DMS114 treated with DMSO at 0.1 percent for 48 hours (cell line): ENCODE data around the gene TBC1D2B.
"Not testable (repeated sequence)": the region's sequence is repeated elsewhere in the genome, so short reads cannot be mapped to it uniquely, and the experiment has no call there.

ENCODE experiments used
- DNase-seq: peaks from one replicate; lab custom pipeline; 2025; ENCODE audit not compliant: unreplicated experiment; lab: John Stamatoyannopoulos, UW

The TBC1D2B gene

DNA sequence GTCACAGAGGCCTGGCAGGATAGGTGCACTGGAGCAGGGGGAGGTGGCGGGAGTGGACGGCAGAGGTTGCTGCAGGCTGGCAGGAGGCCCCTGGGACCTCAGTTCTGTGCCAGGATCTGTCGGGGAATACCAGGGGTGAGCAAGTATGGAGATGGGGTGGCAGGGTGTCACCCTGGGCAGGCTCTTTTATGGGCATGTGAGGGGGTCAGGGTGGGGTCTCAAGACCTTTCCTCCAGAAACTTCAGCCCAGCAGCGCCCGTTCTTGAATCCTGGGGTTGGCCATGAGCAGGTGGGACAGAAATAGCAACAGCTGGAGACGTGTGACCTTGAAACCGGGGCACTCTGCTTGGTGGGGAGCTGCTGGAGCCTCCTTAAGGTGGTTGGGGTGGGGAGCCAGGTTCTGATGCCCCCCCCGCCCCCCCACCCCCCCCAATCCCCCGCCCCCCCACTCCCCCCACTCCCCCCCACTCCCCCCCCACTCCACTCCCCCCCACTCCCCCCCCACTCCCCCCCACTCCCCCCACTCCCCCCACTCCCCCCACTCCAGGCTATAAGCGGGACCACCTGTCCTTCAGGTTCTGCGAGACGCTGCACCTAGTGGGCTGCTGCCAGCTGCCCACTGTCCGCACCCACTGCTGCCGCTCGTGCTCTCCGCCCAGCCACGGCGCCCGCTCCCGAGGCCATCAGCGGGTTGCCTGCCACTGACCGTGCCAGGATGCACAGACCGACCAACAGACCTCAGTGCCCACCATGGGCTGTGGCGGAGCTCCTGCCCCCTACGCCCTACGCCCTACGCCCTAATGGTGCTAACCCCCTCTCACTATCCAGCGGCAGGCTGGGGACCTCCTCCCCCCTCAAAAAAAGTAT is 84.9 kb downstream of the TBC1D2B start:
- no peak for DNase-seq

- not testable (repeated sequence) for DNase-seq
These were observed 85.8 kb downstream of the TBC1D2B start for GRCh38 chr15:77991658-77992201.

DNA sequence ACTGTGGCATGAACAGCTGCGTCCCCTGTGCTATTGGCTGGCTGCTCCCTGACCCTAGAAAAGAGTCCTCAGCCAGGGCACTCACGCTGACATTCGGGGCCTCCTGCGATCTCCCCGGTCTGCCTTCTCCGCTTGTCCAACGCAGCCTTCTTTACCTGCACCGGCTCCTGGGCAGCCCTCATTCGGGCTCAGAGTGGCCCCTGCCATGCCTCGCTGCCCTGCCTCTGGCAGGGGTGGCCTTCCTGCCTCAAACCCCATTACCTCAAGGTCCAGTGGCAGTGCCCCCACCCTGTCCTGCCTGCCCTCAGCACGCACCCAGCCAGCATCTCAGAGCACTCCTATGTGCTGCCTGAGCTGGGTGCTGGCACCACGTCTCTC is 86.5 kb downstream of the TBC1D2B start:
- DNase-seq = no peak

- DNase-seq = no peak
These were observed 88.0 kb downstream of the TBC1D2B start for GRCh38 chr15:77989296-77990143.

- no peak for DNase-seq
These were observed 88.9 kb downstream of the TBC1D2B start for GRCh38 chr15:77988347-77989295.

GRCh38 chr15:77987765-77988136 is 89.8 kb downstream of the TBC1D2B start:
- DNase-seq = not testable (repeated sequence)

DNA sequence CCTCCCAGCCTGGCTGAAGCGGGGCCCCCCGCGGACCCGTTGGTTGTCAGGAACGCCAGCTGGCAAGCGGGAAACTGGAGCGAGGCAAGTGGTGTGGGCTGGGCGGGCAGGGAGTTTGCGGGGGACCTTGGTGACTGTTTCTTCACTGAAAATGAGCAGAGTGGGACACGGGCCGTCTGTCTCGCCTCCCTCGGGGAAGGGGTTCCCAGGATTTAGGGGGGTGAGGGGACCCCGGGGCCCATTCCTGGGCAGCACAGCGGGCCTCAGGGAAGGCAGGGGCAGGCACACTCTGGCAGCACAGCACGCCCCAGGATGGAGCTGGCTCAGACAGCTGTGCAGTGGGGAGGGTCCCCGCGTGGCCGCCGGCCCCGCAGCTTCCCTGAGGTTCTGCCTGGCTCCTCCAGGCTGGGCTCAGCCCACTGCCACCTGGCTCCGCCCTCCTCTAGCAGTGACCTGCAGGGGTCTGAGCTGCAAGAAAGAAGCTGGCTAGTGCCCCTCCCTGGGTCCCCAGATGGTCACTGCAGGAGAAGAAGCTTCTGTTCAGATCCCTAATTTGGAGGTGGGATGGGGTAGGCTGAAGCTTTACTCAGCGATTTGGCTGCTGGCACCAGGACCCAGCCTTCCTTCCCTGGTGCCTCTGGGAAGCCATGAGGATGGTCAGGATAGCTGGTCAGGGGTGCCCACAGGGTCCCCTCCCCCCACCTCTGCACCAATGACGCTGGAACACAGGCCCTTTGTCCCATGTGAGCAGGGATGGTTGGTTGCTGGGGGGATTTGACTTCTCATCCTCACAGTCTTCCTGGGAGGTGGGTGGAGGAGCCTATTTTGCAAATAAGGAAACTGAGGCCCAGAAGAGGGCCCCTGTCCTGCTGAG is 90.4 kb downstream of the TBC1D2B start:
- no peak for DNase-seq

DNA sequence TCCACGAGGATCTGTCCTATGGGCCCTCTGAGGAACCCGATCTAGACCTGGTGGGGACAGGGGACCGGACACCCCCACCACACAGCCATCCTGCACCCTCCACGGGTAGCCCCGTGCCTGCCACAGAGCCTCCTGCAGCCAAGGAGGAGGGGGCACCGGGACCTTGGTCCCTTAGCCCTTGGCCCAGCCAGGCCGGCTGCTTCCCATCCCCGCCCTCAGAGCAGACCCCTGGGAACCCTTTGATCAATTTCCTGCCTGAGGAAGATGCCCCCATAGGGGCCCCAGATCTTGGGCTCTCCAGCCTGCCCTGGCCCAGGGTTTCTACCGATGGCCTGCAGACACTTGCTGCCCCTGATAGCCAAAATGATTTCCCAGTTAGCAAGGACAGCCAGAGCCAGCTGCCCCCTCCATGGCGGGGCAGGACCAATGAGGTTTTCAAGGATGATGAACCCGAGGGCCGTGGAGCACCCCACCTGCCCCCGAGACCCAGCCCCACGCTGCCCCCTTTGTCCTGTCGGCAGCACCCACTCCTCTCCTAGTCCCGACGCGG is 91.5 kb downstream of the TBC1D2B start:
- no peak for DNase-seq

- DNase-seq = no peak
These were observed 92.2 kb downstream of the TBC1D2B start for GRCh38 chr15:77985031-77985930.

DNA sequence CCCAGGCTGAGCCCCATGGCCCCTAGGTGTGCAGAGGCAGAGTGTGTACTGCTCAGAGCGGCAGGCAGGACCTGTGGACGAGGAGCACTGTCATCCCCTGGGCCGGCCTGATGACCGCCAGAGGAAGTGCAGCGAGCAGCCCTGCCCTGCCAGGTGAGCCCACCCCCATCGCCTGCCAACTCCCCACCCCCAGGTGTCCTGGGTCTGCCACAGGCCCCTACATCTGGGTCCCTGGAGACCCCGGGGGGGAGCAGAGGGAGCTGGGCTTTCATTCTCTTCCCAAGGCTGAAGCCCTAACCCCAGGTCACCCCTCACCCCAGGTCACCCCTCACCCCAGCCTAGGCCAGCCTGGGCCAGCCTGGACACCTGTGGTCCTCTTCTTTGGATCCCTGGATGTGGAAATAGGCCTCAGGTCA is 93.1 kb downstream of the TBC1D2B start:
- no peak for DNase-seq

GRCh38 chr15:77983708-77984445 is 93.6 kb downstream of the TBC1D2B start:
- DNase-seq = no peak

DNA sequence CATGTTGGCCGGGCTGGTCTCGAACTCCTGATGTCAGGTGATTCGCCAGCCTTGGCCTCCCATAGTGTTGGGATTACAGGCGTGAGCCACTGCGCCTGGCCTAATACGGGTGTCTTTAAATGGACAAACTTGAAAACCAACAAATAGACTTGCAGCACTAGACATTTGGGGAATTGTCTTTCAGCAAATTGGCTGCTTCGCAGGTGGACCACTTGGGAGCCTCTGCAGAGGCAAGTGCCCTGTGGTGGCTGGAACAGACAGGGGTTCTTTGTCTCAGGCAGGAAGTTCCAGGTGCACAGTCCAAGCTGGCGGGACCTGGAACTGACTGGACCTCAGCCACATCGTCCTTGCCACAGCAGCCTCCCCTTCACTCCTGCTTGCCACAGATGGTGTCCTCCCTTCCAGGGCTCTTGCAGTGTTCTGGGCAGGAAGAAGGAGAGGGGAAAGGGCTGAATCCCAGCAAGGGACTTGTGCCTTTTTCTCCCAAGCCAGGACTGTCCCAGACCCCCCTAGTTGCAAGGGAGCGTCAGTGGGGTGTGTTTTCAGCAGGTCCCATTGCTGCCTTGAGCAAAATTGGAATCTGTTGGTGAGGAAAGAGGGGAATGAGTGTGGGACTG is 94.3 kb downstream of the TBC1D2B start:
- DNase-seq = no peak

- no peak for DNase-seq
These were observed 95.4 kb downstream of the TBC1D2B start for GRCh38 chr15:77982127-77982490.

DNA sequence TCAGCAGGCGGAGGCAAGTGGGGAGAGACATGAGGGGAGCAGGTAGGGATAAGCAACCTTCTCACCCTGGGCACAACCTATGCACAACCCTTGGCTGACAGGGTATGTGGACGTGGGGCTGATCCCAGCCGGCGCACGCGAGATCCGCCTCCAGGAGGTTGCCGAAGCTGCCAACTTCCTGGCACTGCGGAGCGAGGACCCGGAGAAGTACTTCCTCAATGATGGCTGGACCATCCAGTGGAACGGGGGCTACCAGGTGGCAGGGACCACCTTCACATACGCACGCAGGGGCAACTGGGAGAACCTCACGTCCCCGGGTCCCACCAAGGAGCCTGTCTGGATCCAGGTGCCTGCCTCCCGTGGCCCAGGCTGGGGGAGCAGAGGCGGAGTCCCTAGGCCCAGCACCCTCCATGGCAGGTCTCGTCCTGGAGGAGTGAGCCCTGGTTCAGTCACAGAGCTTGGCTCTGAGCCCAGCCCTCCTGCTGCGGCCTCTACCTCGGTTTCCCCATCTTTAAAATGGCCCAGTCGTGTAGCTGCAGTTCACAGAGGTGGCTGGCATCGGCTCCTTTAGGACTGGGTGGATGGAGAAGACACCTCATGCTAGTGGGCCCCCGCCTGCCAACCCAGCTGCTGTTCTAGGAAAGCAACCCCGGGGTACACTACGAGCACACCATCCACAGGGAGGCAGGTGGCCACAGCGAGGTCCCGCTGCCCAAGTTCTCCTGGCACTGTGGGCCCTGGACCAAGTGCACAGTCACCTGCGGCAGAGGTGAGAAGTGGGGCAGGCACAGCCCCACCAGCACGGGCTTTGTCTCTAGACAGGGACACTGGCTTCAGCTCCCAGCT is 96.0 kb downstream of the TBC1D2B start:
- no peak for DNase-seq

DNA sequence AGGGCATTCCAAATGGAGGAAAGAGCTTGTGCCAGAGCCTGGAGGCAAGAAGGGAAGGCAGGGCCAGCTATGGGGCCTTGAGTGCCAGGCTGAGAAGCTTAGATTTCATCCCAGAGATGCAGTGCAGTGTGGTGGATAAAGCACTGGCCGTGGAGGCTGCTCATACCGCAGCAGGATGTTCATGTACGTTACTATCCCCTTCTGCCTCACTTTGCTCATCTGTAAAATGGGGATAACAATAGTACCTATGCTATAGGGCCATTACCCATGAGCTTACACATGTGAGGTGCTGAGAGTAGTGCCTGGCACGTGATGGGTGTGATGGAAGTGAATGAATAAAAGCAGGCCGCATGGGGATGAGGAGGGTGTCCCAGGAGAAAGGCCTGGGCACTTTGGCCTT is 96.8 kb downstream of the TBC1D2B start:
- not testable (repeated sequence) for DNase-seq

DNA sequence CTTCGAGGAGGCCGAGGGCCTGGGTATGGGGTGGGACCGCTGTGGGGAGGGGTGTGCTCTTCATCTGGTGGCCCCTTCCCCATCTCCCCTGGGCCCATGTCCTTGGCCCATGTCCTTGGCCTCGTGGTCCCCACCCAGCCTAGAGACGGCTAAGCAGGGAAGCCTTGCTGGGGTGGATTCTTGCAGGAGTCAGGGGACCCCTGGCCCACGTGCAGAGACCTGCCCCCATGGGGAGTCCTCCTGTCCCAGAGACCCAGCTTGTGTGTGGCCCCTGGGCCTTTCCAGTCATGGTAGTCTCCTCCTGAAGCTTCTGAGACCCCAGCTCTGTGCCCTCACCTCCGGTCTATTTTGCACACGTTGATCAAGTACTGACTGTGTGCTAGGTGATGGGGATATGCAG is 97.4 kb downstream of the TBC1D2B start:
- no peak for DNase-seq
